ENCODE measurements around the gene TXNRD2. TPM values are rescaled to one million over a fixed set of nuclear protein-coding genes. Genes with fewer than 3 reads are reported as not detected.

The TXNRD2 gene
- total RNA-seq, 1 experiment from 2014 or later = 19.7 TPM

DNA sequence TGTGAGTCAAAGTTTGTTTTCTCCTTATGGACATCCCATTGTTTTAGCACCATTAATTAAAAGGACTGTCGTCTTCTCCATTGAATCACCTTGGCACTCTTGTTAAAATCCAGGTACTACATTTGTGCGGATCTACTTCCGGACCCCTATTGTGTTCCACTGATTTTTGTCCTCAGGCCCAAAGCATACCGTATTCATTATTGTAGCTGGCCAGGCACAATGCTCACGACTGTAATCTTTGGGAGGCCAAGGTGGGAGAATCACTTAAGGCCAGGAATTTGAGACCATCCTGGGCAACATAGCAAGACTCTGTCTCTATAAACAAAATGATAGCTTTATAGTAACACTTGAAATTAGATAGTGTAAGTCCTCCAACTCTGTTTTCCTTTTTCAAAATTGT is 78.0 kb downstream of the TXNRD2 start:
- H3K9ac ChIP-seq (ENCODE audit: low read length) = no peak overlapping the region
- no peak for ATAC-seq
- no peak overlapping the region for H3K4me3 ChIP-seq (replicated peaks in 1 of 2; ENCODE audit: low read depth in 1 of 2, low read length in 2 of 2)
- no peaks in the 10 kb centered on the region for H4K20me1 ChIP-seq (ENCODE audit: insufficient read depth)
- no peak for DNase-seq (ENCODE audit: low read depth, low spot score)
- BruUV-seq (replicated peaks) = no TSS peak
- H2AFZ ChIP-seq (ENCODE audit: low read depth, low read length, poor library complexity, severe bottlenecking) = no peak overlapping the region
- no peaks in the 10 kb centered on the region for H3K79me2 ChIP-seq (ENCODE audit: insufficient read depth, low read length)
- ChIA-PET POLR2A (no interaction called here), CTCF (no interaction called here), RAD21 (ENCODE audit: low non-redundant PET in 1 of 2, low total read pairs in 2 of 2, uncharacterized antibody in 2 of 2, unreplicated experiment in 2 of 2) (no interaction called here)
- H3K9me2 ChIP-seq (ENCODE audit: insufficient read depth) = no peaks in the 10 kb centered on the region
- TF ChIP-seq ELF1 (IDR thresholded peaks at IDR 0.05; ENCODE audit: borderline replicate concordance, low read depth) (no peak), YY1 (IDR thresholded peaks at IDR 0.05; ENCODE audit: extremely low read depth, insufficient replicate concordance, low read depth, low read length) (no peak), CEBPB (IDR thresholded peaks at IDR 0.05; ENCODE audit: low read depth) (no peak), SRF (IDR thresholded peaks at IDR 0.05; ENCODE audit: low read depth) (no peak), RAD21 (IDR thresholded peaks at IDR 0.05; ENCODE audit: low read depth) (no peak), FOSL1 (IDR thresholded peaks at IDR 0.05; ENCODE audit: low read depth) (no peak), POLR2A (IDR thresholded peaks at IDR 0.05; ENCODE audit: borderline replicate concordance, extremely low read depth, insufficient read depth, insufficient read length) (no peak)
- TF ChIP-seq, protein P1, sequence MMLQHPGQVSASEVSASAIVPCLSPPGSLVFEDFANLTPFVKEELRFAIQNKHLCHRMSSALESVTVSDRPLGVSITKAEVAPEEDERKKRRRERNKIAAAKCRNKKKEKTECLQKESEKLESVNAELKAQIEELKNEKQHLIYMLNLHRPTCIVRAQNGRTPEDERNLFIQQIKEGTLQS (IDR thresholded peaks at IDR 0.05) = no peak
- intact Hi-C loops (cut with micrococcal nuclease) = no loop called here
- no peaks in the 10 kb centered on the region for H3K27me3 ChIP-seq (ENCODE audit: insufficient read depth, low read length)
- H3K9me3 ChIP-seq (ENCODE audit: control insufficient read depth in 1 of 2, insufficient read depth in 1 of 2, low read depth in 1 of 2, low read length in 2 of 2) = no peaks in the 10 kb centered on the region
- H3K27ac ChIP-seq (ENCODE audit: low read depth, low read length) = no peak overlapping the region
- H3K36me3 ChIP-seq (ENCODE audit: control insufficient read depth in 1 of 2, insufficient read depth in 2 of 2, low read length in 2 of 2) = no peaks in the 10 kb centered on the region
- H3K4me2 ChIP-seq (ENCODE audit: low read length) = no peak overlapping the region
- H3K4me1 ChIP-seq (ENCODE audit: control insufficient read depth in 1 of 2, insufficient read depth in 2 of 2, low read length in 2 of 2) = no peaks in the 10 kb centered on the region

DNA sequence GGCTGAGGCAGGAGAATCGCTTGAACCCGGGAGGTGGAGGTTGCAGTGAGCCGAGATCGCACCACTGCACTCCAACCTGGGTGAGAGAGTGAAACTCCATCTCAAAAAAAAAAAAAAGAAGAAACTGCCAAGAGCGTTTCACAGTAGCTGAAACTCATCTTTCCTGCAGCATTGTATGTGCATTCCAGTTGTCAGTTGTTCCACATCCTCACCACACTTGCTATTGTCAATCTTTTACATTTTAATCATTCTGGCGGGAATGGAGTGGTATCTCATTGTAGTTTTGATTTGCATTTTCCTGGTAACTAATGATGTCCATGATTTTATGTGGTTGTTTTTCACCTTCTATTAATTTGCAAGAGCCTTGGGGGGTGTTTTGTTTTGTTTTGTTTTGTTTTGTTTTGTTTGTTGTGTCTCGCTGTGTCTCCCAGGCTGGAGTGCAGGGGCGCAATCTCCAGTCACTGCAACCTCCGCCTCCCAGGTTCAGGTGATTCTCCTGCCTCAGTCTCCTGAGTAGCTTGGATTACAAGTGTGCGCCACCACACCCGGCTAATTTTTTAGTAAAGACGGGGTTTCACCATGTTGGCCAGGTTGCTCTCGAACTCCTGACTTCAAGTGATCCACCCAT is 78.9 kb downstream of the TXNRD2 start:
- ATAC-seq (no peak), DNase-seq (ENCODE audit: low read depth, low spot score) (no peak)
- no TSS peak for BruUV-seq (replicated peaks)
- H4K20me1 ChIP-seq (ENCODE audit: insufficient read depth) = no peaks in the 10 kb centered on the region
- H3K79me2 ChIP-seq (ENCODE audit: insufficient read depth, low read length) = no peaks in the 10 kb centered on the region
- intact Hi-C loops (cut with micrococcal nuclease) = no loop called here
- no peak overlapping the region for H3K4me2 ChIP-seq (ENCODE audit: low read length)
- no peak overlapping the region for H2AFZ ChIP-seq (ENCODE audit: low read depth, low read length, poor library complexity, severe bottlenecking)
- no peaks in the 10 kb centered on the region for H3K36me3 ChIP-seq (ENCODE audit: control insufficient read depth in 1 of 2, insufficient read depth in 2 of 2, low read length in 2 of 2)
- no peaks in the 10 kb centered on the region for H3K27me3 ChIP-seq (ENCODE audit: insufficient read depth, low read length)
- ChIA-PET RAD21 (ENCODE audit: low non-redundant PET in 1 of 2, low total read pairs in 2 of 2, uncharacterized antibody in 2 of 2, unreplicated experiment in 2 of 2) (no interaction called here), POLR2A (no interaction called here), CTCF (no interaction called here)
- H3K9me3 ChIP-seq (ENCODE audit: control insufficient read depth in 1 of 2, insufficient read depth in 1 of 2, low read depth in 1 of 2, low read length in 2 of 2) = no peaks in the 10 kb centered on the region
- H3K9me2 ChIP-seq (ENCODE audit: insufficient read depth) = no peaks in the 10 kb centered on the region
- H3K9ac ChIP-seq (ENCODE audit: low read length) = no peak overlapping the region
- TF ChIP-seq ZNF274 (IDR thresholded peaks at IDR 0.05; ENCODE audit: low read depth, low read length) (no peak), SRF (IDR thresholded peaks at IDR 0.05; ENCODE audit: low read depth) (no peak), RAD21 (IDR thresholded peaks at IDR 0.05; ENCODE audit: low read depth) (no peak), YY1 (IDR thresholded peaks at IDR 0.05; ENCODE audit: extremely low read depth, insufficient replicate concordance, low read depth, low read length) (no peak), TCF7L2 (IDR thresholded peaks at IDR 0.05; ENCODE audit: borderline replicate concordance, extremely low read depth, insufficient read depth, insufficient read length) (no peak), FOSL1 (IDR thresholded peaks at IDR 0.05; ENCODE audit: low read depth) (no peak), CTCF (IDR thresholded peaks at IDR 0.05 in 2 of 3, conservative IDR thresholded peaks at IDR 0.05 in 1 of 3; ENCODE audit: borderline replicate concordance in 1 of 3, insufficient read depth in 1 of 3, low read depth in 2 of 3, low read length in 2 of 3) (no peak), ZFX (IDR thresholded peaks at IDR 0.05) (no peak), SIN3A (IDR thresholded peaks at IDR 0.05; ENCODE audit: low read depth) (no peak), EZH2 (IDR thresholded peaks at IDR 0.05) (no peak), POLR2A (IDR thresholded peaks at IDR 0.05; ENCODE audit: borderline replicate concordance, extremely low read depth, insufficient read depth, insufficient read length) (no peak), SP1 (IDR thresholded peaks at IDR 0.05; ENCODE audit: low read depth) (no peak), EZH2phosphoT487 (IDR thresholded peaks at IDR 0.05; ENCODE audit: borderline replicate concordance) (no peak)
- no peak overlapping the region for H3K27ac ChIP-seq (ENCODE audit: low read depth, low read length)
- H3K4me3 ChIP-seq (replicated peaks in 1 of 2; ENCODE audit: low read depth in 1 of 2, low read length in 2 of 2) = no peak overlapping the region
- no peaks in the 10 kb centered on the region for H3K4me1 ChIP-seq (ENCODE audit: control insufficient read depth in 1 of 2, insufficient read depth in 2 of 2, low read length in 2 of 2)

Measured in HCT116 (cell line).